Epithelial cell of proximal tubule (primary cell): ENCODE data around the gene ASIC1. TPM values are rescaled to one million over a fixed set of nuclear protein-coding genes. Genes with fewer than 3 reads are reported as not detected.

Experiments
- DNase-seq: peaks from one replicate; pipeline ENCODE4 v3.0.0-alpha.2; 2011; ENCODE audit warnings: low read depth
- H3K4me3 ChIP-seq: 2 replicates; pipeline ENCODE4 v1.5.1; 2011; ENCODE audit warnings: low read depth, mild to moderate bottlenecking, low read length
- total RNA-seq: library from RNA; depleted of rRNA; stranded (reverse); fragments of >200 nt; gene quantifications from 2 replicates; pipeline ENCODE4 v1.2.3, GENCODE V29; 2015
- TF ChIP-seq, protein P1 (sequence below): conservative IDR thresholded peaks from 2 replicates; pipeline ENCODE4 v1.5.1; 2012; ENCODE audit warnings: low read depth, mild to moderate bottlenecking, low read length

The ASIC1 gene
- total RNA-seq, 1 donor from 2014 or later: 4.0 TPM

DNA sequence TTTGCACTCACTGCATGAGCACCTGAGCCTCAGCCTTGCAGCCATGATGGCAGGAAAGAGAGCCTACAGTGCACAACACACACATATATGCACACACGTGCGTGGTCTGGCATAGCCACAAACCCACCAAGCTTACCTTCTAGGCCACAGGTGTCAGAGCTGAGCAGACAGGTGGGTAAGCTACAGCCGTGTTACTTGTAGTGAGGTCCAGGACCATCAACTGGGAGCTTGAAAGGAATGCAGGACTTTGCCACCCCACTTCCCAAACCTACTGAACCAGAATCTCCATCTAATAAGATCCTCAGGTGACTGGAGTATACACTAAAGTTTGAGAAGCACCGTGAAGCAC is 2.7 kb downstream of the ASIC1 start:
- no peak for DNase-seq
- TF ChIP-seq, protein P1, sequence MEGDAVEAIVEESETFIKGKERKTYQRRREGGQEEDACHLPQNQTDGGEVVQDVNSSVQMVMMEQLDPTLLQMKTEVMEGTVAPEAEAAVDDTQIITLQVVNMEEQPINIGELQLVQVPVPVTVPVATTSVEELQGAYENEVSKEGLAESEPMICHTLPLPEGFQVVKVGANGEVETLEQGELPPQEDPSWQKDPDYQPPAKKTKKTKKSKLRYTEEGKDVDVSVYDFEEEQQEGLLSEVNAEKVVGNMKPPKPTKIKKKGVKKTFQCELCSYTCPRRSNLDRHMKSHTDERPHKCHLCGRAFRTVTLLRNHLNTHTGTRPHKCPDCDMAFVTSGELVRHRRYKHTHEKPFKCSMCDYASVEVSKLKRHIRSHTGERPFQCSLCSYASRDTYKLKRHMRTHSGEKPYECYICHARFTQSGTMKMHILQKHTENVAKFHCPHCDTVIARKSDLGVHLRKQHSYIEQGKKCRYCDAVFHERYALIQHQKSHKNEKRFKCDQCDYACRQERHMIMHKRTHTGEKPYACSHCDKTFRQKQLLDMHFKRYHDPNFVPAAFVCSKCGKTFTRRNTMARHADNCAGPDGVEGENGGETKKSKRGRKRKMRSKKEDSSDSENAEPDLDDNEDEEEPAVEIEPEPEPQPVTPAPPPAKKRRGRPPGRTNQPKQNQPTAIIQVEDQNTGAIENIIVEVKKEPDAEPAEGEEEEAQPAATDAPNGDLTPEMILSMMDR: no peak
- H3K4me3 ChIP-seq: no peak overlapping the region

DNA sequence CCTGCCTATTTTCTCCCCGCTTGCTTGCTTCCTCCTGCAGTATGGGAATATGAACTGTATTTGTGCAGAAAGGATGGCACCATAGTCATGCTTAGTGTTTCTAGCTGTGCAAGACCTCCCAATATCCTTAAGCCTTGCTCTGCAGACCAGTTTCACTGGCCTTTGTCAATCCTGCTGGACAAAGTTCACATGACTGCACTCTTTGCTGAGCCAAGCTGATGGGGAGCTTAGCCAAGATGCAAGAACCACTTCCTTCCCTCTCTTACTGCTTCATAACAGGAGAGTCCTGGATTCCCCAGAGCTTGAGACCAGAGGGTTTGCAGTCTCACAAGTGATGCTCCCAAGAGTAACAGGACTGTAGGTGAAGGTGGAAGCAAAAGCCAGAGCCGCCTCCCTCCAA is 3.8 kb downstream of the ASIC1 start:
- no peak for DNase-seq
- no peak overlapping the region for H3K4me3 ChIP-seq
- TF ChIP-seq, protein P1: no peak

DNA sequence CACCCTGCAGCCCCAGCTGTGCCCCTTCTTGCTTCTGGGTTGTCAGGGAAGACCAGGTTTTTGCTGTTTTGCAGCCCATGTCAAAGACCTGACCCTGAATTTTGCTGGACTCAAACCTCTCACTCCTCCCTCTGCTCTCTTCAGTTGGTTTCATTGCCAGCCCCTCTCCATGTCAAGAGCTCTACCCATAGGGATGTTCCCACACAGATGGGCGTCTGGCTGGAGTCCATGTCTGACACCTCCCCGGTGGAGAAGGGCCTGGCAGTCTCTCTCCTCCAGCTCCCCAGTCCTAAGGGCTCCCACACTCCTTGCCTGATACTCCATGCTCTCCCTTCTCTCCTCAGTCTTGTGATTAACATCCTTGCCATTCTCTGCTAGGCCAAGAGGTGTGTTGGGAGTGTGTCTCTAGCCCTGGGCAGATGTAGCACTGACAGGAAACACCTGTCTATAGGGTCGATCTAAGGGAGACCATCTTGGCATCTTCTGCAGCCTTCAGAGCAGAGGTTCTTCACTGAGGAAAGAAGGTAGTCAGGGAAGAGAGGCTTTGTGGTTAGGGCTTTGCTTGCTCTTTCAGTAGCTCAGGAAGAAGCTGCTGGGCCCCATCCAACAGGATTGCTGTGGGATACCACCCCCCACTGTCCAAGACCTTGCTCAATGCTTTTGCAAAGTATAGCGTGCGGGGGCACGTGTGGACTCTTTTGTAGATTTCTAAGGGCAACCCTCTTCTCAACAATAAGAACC is 4.7 kb downstream of the ASIC1 start:
- TF ChIP-seq, protein P1: no peak
- no peak for DNase-seq
- H3K4me3 ChIP-seq: no peak overlapping the region

DNA sequence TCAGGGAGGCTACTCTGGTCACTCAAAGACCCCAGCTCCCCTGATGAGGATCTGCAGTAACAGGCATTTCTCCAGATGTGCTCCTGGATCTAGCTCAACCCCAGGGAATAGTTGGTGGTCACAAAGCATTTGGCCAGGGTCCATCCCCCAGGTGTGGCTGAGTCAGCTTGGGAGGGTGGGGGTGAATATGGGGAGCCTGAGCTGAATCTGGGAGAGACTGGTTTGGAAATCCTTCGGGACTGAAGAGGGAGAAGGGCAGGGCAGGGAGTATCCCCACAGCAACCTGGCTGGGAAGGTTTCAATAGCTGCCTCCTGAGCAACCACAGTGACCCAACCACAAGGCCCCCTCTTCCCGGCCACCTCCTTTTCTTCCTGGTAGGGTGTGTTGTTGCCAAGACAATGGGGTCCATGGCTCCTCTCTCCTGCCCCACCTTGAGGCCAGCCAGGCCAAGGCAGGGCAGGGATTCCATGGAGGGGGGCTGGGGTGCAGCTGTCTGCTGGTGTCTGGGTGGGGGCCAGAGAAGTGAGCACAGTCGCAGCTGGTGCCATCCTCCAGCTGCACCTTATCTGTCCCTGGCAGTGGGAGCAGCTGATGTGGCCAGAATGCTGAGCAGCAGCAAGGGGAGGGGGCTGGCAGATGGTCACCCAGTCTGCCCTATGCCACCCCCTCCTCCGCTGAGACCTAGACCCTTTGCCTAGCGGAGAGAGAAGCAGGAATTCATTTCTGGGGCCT is 5.5 kb downstream of the ASIC1 start:
- no peak for DNase-seq
- TF ChIP-seq, protein P1: no peak
- H3K4me3 ChIP-seq: no peak overlapping the region

DNA sequence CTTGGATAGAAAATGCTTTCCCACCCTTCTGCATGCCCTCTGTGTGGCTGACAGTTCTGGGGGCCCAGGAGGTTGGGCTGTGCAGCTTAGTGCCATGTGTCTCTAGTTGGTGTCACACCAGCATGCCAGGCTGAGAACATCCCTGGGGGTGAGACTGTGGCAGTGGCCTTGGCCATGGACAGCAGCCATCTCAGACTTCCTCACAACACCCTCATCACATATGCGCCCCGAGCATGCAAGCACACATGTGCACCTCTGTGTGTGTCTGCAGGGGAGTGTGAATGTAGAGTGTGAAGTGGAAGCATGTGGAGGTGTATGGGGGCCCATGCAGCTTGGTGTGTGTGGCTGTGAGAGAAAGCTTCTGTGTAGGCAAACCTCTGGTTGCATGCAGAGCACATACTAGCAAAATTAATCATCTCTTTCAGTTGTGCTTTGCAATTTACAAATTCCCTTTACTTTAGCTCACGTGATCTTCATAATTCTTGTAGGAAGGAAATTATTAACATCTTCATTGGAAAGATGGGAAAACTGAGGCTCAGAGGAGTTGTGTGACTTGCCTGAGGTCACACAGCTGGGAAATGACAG is 8.4 kb downstream of the ASIC1 start:
- H3K4me3 ChIP-seq: no peak overlapping the region
- no peak for DNase-seq
- TF ChIP-seq, protein P1: no peak

DNA sequence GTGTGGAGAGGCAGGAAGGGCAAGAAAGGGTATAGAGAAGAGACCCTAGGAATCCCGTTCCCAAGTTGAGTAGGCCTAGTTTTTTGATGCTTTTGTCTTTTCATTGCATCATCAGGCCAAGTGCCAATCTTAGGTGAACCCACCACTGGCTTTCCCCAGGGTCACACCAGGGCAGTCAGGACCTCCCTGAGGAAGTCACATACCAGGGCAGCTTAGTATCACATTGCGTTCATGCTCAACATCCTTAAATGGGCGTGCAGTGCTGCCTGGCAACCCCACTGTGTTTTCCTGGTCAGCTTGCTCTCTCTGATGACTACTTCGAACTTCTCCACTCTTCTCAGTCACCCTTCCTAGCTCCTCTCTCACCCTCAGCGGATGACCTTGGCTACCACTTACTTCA is 9.0 kb downstream of the ASIC1 start:
- no peak overlapping the region for H3K4me3 ChIP-seq
- TF ChIP-seq, protein P1: no peak
- DNase-seq: peak; percentile 76

DNA sequence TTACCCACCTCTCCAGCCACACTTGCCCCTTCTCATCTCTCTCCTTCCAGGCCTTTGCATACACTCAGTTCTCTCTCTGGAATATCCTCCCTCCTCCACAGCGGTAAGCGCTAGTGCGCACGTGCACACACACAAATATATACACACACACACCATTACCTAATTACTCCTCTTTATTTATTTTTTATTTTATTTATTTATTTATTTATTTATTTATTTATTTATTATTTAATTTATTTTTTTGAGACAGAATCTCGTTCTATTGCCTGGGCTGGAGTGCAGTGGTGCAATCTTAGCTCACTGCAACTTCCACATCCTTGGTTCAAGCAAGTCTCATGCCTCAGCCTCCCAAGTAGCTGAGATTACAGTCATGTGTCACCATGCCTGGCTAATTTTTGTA is 11.7 kb downstream of the ASIC1 start:
- no peak overlapping the region for H3K4me3 ChIP-seq
- TF ChIP-seq, protein P1: no peak
- DNase-seq: no peak
